ENCODE data around the gene CLSTN2. TPM values are rescaled to one million over a fixed set of nuclear protein-coding genes. Genes with fewer than 3 reads are reported as not detected.

The CLSTN2 gene
- total RNA-seq, 4 donors from 2014 or later, result 3.7 to 9.5 (median 7.4) TPM

- H3K9me3 ChIP-seq, result no peaks in the 10 kb centered on the region
- H3K4me1 ChIP-seq, result no peaks in the 10 kb centered on the region
- no peak overlapping the region for H3K4me3 ChIP-seq
- intact Hi-C loops (cut with DNase I), result no loop called here
- H3K27me3 ChIP-seq, result no peaks in the 10 kb centered on the region
- TF ChIP-seq EP300 (IDR thresholded peaks at IDR 0.05) (no peak), POLR2AphosphoS5 (IDR thresholded peaks at IDR 0.05) (no peak), POLR2A (IDR thresholded peaks at IDR 0.05; ENCODE audit: low read depth) (no peak), CTCF (IDR thresholded peaks at IDR 0.05) (no peak)
- WGBS, result 95% methylated on average over 5 of the region's 5 CpGs
- no peaks in the 10 kb centered on the region for H3K36me3 ChIP-seq
- no peak for DNase-seq (ENCODE audit: extremely low spot score)
- H3K27ac ChIP-seq (replicated peaks in 1 of 4), result no peak overlapping the region
Measured at GRCh38 chr3:140334132-140334929, 399.3 kb downstream of the CLSTN2 start.

- TF ChIP-seq POLR2A (IDR thresholded peaks at IDR 0.05; ENCODE audit: low read depth), result no peak
- no peak for TF ChIP-seq POLR2AphosphoS5 (IDR thresholded peaks at IDR 0.05)
- TF ChIP-seq CTCF (IDR thresholded peaks at IDR 0.05), result no peak
- no peak for TF ChIP-seq EP300 (IDR thresholded peaks at IDR 0.05)
- Histone ChIP-seq H3K27me3 (no peaks in the 10 kb centered on the region), H3K9me3 (no peaks in the 10 kb centered on the region), H3K36me3 (no peaks in the 10 kb centered on the region), H3K27ac (replicated peaks in 1 of 4) (no peak overlapping the region), H3K4me3 (no peak overlapping the region), H3K4me1 (no peaks in the 10 kb centered on the region)
- WGBS, result 73% methylated on average over 3 of the region's 3 CpGs
- intact Hi-C loops (cut with DNase I), result no loop called here
- no peak for DNase-seq (ENCODE audit: extremely low spot score)
Measured at GRCh38 chr3:140336465-140336864, 401.5 kb downstream of the CLSTN2 start.

- peaks cover 0 to 8% (median 2%) of the 10 kb centered on the region in 4 donors for H3K9me3 ChIP-seq
- DNase-seq (ENCODE audit: extremely low spot score), result no peak
- H3K4me3 ChIP-seq, result no peak overlapping the region
- H3K27me3 ChIP-seq, result no peaks in the 10 kb centered on the region
- no peaks in the 10 kb centered on the region for H3K4me1 ChIP-seq
- 75% methylated on average over 2 of the region's 6 CpGs for WGBS
- TF ChIP-seq POLR2A (IDR thresholded peaks at IDR 0.05; ENCODE audit: low read depth), result no peak
- TF ChIP-seq EP300 (IDR thresholded peaks at IDR 0.05), result no peak
- no peak for TF ChIP-seq POLR2AphosphoS5 (IDR thresholded peaks at IDR 0.05)
- TF ChIP-seq CTCF (IDR thresholded peaks at IDR 0.05), result no peak
- intact Hi-C loops (cut with DNase I), result no loop called here
- H3K27ac ChIP-seq (replicated peaks in 1 of 4), result no peak overlapping the region
- no peaks in the 10 kb centered on the region for H3K36me3 ChIP-seq
Measured at GRCh38 chr3:140338916-140339315, 403.9 kb downstream of the CLSTN2 start.

DNA sequence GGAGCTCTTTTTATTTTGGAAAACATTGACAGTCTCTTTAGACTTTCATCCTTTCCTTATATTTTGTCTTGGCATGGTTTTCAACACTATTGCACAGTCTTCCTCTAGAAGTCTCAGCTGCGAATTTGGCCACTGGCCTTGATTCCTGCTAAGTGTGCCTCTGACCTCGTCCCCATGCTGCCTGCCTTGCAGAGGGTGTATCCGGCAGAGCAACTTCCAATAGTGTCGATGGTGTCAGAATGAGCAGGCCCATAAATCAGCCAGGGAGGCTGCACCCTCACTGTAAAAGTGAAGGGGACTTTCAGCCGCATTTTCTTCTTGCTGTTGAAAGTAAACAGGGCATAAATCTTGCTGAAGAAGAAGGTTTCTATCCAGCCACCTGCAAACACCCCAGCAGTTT is 406.2 kb downstream of the CLSTN2 start:
- 72% methylated on average over 5 of the region's 5 CpGs for WGBS
- H3K27me3 ChIP-seq, result no peaks in the 10 kb centered on the region
- intact Hi-C loops (cut with DNase I), result no loop called here

More for the DNA sequence above, 406.2 kb downstream of the CLSTN2 start:
- TF ChIP-seq EP300 (IDR thresholded peaks at IDR 0.05) (no peak), POLR2A (IDR thresholded peaks at IDR 0.05; ENCODE audit: low read depth) (no peak), CTCF (IDR thresholded peaks at IDR 0.05) (no peak), POLR2AphosphoS5 (IDR thresholded peaks at IDR 0.05) (no peak)
- Histone ChIP-seq H3K27ac (replicated peaks in 1 of 4) (no peak overlapping the region), H3K4me1 (no peaks in the 10 kb centered on the region), H3K36me3 (no peaks in the 10 kb centered on the region), H3K9me3 (peaks cover 0 to 8% (median 2%) of the 10 kb centered on the region in 4 donors), H3K4me3 (no peak overlapping the region)
- DNase-seq (ENCODE audit: extremely low spot score), result no peak

Data from esophagus muscularis mucosa (tissue), 4 donors.